Liver (tissue), 3 donors: ENCODE data around the gene DPYD.
A peak's percentile ranks its signal among the peaks of the same experiment; 100 is the strongest.

Experiments
- CTCF ChIP-seq: fragments of 150-350 bp; IDR thresholded peaks from 2 replicates; pipeline ENCODE4 v1.5.1; 2017; ENCODE audit warnings: improper control_type of control experiment, low read depth, low read length; ENCODE audit not compliant: missing input control
- GABPA ChIP-seq, 2 donors: IDR thresholded peaks in 1 of 2; conservative IDR thresholded peaks in 1 of 2; 2 replicates each; pipeline ENCODE4 v1.6.1; 2016; ENCODE audit warnings: antibody characterized with exemption in 2 of 2, mild to moderate bottlenecking in 1 of 2, moderate library complexity in 1 of 2
- donor health status: healthy.
- donor health status: healthy.

- TF ChIP-seq GABPA (IDR thresholded peaks at IDR 0.05 in 1 of 2, conservative IDR thresholded peaks at IDR 0.05 in 1 of 2) (no peak), CTCF (peak; percentile 17)
Observed at GRCh38 chr1:97050506-97050905, 870.3 kb downstream of the DPYD start.
